SH-SY5Y (cell line): ENCODE measurements around the gene ARL6IP5.

ENCODE experiments used
- GATA2 ChIP-seq: IDR thresholded peaks from 2 replicates; pipeline ENCODE4 v1.6.1; 2011; ENCODE audit warnings: mild to moderate bottlenecking, low read depth, low read length
- GATA3 ChIP-seq: IDR thresholded peaks from 2 replicates; pipeline ENCODE4 v1.6.1; 2011; ENCODE audit warnings: low read depth, mild to moderate bottlenecking, low read length, moderate library complexity

- TF ChIP-seq GATA3: no peak
- TF ChIP-seq GATA2: no peak
Observed at GRCh38 chr3:69141313-69141712, 56.6 kb downstream of the ARL6IP5 start.
